ENCODE data around the gene GSTO1.

Gene GSTO1

DNA sequence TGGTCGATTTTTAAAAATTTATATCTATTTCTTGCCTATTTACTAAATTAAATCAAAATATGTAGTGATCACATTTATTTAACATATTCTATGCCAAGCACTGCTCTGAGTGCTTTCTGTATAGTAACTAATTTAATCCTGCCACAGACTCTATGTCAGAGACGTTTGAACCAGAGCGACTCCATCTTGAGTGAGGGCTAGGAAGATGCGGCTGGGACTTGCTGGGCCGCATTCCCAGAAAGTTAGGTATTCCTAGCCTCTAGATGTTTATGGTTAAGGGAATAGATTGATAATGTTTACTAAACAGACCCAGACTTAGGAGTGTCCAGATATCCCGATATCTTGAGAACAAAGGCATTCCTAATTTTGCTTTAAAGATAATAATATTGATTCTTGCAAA, 3.2 kb upstream of the GSTO1 start:
- no peak for DNase-seq (ENCODE audit: low read depth)

DNA sequence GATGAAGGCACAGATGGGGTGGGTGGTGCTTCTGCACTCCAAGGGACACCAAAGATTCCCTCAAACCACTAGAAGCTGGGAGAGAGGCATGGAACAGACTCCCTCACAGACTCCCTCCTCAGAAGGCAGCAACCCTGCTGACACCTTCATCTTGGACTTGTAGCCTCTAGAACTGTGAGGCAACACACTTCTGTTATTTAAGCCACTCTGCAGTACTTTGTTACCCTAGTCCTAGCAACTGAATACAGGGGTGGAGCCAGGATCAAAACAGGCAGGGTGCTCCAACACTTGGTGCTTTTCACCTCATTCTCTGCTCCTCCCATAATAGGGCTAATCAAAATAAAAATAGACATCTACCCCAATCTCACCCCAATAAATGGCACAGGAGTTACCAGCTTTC, 2.3 kb upstream of the GSTO1 start:
- DNase-seq (ENCODE audit: low read depth): no peak

DNA sequence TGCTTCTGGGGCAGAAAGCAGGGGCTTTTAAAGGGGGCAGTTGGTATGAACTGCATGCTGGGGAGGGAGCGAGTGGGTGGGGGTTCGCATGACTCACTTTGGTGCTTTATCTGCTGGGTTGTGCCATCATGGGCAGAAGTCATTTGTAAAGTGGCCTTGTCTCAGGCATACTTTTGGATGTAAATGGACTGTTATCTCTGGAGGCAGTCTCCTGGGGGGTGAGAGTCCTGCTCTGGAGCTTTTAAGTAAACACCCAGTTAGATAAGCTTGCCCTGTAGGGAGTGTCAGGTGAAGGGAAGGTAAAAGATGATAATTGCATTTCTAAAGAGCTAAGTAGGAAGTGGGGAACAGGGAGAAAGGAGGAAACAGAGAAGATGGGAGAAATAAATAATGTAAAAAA, 1.6 kb upstream of the GSTO1 start:
- no peak for DNase-seq (ENCODE audit: low read depth)

DNA sequence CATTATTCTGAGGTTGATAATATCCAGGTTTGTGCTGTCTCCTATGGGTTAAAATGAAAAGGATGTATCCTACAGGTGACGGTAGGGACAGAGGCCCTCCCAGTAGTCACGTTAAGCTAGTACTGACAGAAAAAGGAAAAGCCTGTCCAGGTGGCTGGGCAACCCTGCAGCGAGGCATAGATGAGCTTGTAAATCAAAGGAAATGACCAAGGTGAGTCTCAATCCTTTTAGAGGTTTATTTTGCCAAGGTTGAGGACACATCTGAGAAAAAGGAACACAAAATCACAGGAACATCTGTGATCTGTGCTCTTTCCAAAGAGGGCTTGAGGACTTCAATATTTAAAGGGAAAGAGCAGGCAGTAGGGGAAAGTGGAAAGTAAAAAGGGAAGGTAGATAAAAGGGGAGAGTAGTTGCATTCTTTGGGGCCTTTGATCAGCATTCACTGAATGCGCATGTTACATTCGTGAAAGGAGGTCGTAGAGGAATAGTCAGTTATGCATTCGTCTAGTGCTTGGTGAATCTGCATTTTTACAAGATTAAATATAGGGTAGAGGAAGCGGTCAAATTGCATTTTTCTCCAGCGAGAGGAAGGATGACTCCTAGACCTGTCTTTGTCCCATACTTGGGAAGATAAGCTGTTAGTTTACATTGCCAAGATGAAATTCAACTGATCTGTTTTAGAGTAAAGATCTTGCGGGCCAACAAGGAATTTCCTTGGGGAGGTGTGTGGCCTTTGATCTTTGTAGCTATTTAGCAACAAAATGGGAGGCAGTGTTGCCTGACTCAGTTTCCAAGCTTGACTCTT, 884 bp upstream of the GSTO1 start:
- peak; percentile 52 for DNase-seq (ENCODE audit: low read depth)

DNA sequence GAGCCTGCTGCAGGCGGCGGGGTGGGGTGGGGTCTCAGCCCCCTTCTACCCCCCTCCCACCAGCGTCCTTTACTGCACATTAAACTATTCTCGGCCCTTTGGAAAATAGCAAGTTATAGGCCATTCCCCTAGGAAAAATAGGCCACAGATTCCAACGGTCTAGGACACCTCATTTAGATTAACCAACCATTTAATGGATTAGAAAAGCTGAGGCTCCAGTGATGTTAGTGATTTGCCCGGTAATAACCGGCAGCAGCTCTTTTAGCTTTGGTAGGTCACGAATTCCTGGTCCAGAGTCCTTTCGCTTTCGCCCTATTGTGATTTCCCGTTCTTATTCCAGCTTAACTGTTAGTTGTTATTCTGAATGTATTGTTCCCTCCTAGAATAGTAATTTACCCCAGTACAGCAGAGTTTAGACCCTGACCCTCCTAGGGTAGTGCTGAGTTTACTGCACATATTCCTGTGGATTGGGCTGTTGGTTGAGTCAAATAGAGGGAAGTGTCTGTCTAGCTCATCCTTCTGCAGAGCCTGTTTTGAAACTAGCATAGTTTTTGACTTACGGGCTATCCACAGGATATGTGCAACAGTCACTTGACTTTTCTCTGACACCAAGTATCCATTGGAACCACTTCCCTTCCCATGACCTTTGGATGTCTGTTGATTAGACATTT, 754 bp downstream of the GSTO1 start:
- DNase-seq (ENCODE audit: low read depth): peak; percentile 90

DNA sequence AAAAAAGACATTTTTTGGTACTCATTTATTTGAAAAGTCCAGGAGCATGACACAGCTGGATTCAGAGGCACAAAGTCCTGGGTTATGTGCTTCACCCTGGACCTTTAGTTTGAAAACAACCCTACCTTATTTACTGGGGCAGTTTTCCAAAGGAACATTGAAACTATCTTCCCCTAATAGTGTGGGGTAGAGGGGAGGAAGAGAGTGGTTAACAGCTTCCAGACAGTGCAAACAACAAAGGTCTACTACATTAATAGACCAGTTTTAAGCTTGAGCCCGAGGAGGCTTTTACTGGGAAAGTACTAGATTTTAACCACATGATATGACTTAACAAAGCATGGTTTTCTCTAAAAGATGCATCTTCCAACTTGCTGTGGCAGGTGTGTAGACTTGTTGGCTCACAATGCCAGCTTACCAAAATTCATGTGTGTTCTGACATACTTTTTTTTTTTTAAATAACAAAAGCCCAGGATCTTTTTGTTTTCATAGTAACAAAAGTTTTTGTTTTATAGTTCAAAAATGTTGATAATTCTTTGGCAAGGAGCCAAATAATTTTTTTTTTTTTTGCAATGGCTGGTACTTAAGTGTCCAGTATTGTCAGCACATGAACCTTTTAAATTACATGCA, 1.8 kb downstream of the GSTO1 start:
- DNase-seq (ENCODE audit: low read depth): peak; percentile 23

DNA sequence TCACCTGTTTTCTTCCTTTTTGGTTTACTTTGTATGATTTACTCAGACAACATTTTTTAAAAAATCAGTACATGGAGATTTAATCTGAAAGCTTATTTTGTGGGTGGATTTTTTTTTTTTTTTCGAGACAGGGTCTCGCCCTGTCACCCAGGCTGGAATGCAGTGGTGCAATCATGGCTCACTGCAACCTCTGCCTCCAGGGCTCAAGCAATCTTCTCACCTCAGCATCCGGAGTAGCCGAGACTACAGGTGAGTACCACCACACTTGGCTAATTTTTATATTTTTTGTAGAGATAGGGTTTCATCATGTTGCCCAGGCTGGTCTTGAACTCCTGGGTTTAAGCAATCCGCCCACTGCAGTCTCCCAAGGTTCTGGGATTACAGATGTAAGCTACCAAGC, 2.5 kb downstream of the GSTO1 start:
- DNase-seq (ENCODE audit: low read depth): no peak

DNA sequence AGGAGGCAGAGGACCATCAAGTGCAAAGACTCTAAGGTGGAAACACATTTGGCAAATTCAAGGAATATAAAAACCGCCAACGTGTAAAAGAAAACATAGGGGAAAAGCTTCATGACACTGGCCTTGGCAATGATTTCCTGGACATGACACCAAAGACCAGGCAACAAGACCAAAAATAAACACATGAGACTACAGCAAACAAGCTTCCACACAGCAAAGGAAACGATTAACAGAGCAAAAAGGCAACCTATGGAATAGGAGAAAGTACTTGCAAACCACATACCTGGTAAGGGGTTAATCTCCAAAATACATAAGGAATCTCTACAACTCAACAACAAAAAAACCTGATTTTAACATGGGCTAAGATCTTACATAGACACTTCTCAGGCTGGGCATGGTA, 3.5 kb downstream of the GSTO1 start:
- DNase-seq (ENCODE audit: low read depth): no peak

DNA sequence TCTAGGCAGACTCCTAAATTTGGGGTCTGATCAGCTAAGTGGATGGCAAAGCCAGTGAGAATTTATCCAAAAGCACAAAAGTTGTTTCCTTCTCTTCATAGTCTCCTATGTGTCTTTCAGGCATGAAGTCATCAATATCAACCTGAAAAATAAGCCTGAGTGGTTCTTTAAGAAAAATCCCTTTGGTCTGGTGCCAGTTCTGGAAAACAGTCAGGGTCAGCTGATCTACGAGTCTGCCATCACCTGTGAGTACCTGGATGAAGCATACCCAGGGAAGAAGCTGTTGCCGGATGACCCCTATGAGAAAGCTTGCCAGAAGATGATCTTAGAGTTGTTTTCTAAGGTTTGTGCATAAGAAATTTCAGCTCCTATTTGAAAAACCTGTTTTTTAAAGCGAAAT, 4.8 kb downstream of the GSTO1 start:
- no peak for DNase-seq (ENCODE audit: low read depth)

DNA sequence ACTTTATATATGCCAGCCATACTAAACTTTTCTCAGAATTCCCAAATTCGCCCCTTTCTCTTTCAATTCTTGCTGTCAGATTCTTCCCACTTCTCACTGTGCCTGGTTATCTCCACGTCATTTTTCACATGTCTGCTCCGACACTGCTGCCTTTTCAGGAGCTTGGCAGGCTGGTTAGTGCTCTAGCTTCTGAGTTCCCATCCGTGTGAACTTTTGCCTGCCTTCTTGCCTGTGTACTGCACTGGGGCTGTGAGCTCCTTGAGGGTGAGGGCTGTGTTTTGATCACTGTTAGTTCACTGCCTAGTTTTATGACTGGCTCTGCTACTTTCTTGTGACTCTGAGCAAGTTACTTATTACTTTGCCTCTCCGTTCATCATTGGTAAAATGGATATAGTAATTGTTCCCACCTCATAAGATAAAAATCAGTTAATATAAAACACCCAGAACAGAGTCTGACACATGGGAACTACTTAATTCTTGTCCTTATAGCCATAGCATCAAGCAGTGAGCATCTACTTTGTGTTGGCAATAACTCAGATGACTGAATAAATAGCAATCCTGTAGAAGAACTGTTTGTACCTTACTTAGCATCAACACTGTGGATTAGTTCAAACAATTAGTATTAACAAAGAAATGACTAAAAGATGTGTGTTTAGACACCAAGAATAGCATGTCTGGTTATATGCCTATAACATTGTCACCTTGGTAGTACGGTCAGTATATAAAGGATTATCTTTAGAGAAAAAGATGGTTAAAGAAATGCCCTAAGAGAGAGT, 5.5 kb downstream of the GSTO1 start:
- DNase-seq (ENCODE audit: low read depth): peak; percentile 74

DNA sequence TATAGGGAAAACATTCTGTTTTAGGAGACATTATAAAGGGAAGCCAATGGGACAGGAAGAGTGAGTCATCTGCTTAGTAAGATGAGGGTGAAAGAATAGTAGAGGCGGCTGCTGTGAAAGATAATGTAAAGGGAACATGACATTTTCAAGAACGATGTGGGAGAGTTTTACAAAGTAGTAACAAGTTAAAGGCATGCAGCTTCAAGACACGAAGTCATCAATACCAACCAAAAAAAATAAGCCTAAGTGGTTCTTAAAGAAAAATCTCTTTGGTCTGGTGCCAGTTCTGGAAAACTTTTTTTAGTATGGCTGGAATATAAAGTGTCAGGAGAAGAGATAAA, 6.1 kb downstream of the GSTO1 start:
- DNase-seq (ENCODE audit: low read depth): peak; percentile 81

DNA sequence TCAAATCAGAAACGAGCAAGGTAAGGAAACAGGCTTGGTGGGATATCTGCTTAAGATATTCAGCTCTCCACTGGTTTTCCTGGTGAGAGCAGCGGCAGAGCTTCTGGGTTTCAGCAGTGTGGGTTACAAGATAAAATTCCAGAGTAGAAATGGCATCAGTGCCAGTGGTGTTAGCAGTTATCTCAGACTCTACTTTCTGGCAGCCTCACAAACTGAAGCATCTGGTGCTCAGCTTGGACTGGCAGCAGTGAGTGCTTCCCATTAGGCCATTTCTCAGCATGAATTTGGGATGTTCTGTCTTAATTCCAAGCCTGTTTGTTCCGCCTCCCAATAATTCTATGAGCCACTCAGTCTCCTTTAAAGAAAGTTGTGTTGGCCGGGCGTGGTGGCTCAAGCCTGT, 7.4 kb downstream of the GSTO1 start:
- no peak for DNase-seq (ENCODE audit: low read depth)

DNA sequence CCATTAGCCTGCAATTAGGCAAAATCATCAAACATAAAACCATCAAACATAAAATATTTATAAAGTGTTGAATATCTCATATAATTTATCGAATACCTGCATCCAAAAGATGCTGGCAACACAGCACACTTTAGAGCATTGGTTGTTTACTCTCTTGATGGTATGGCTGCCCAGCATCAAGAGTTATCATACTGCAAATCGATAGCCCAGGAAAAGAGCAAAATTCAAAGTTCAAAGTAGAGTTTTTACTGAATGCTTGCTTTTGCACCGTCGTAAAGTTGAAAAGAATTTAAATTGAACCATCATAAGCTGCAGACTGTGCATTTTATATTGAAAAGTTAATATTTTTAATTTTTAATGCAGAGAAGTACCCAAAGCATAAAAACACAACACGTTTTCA, 10.1 kb downstream of the GSTO1 start:
- DNase-seq (ENCODE audit: low read depth): no peak

DNA sequence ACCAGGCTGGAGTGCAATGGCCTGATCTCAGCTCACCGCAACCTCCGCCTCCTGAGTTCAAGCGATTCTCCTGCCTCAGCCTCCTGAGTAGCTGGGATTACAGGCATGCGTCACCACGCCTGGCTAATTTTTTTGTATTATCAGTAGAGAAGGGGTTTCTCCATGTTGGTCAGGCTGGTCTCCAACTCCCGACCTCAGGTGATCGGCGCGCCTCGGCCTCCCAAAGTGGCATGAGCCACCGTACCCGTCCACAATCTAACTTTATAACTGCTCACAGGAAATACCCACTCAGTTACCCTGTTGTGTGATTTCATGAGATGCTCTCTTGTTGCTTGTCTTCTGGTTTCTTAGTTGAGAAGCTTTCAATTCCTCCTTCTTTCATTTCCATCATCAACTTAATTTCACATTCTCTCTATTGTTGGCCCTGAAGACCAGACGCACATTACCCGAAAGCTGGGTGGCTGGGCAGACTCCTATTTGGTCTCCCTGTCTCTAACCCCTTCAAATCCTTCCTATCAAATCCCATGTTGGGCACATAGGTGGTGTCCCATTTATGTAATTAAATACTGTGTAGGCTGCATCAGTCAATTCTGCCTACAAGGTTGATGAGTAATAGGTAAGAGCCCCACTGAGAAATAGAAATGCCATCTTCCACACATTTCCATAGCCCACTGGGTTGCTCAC, 13.2 kb downstream of the GSTO1 start:
- DNase-seq (ENCODE audit: low read depth): no peak

DNA sequence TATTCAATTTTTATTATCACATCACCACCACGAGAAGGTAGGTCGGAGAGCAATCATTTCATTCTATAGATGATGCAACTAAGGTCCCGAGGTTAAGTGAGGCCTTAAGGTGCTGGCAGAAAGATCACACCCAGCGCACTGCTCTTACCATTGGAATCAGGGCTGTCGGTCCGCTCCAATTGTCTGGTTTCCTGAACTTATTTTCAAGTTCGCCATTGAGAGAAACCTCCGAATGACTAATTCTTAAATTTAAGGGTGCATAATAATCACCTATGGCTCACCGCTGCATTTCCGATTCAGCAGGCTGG, 13.7 kb downstream of the GSTO1 start:
- peak; percentile 33 for DNase-seq (ENCODE audit: low read depth)

DNA sequence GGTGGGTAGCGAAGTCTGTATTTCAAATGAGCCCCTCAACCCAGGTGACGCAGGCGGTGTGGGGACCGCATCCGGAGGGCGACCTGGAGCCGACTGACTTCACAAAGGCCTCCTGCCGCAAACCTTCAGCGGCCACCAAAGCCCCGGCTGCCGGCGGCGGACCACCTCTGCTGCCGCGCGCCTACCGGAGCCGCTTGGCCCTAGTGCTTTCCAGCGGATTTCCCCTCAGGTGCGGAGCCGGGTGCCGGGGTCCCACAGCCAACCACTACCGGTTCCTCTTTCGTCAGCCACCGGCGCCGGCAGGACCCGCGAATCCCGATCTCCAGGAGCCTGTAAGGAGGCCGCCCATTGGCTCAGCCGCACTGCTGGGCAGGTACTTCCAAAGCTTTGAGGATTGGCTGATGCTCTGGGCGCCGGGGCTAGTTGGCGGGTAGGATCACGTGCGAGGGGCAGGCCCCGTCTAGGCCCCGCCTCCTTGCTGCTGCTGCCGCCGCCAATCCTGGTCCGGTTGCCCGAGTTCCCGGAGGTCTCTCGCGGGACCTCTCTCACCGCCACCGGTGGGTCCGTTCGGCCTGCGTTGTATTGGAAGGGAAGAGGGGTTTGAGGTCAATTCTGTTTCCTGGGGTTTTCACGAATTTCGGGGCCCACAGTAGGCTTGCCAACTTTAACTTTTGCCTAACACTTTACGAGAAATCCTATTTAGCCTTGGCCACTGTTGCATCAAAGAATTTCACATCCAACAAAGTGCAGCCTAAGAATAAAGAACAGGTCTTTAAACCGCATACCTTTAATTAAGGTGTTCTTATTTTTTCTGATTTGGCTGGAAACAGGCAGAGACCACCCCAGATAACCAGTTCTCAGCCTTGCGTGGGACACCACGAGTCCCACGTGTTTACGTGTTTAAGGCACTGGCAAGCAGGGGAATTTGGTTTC, 14.3 kb downstream of the GSTO1 start, which contains the start of gene GSTO2:
Gene GSTO2, plus strand, starts transcription at position 472 of the 933 bp plus-strand sequence. CDS start 5,732 bp downstream, outside the sequence.
- peak; percentile 99 for DNase-seq (ENCODE audit: low read depth)

DNA sequence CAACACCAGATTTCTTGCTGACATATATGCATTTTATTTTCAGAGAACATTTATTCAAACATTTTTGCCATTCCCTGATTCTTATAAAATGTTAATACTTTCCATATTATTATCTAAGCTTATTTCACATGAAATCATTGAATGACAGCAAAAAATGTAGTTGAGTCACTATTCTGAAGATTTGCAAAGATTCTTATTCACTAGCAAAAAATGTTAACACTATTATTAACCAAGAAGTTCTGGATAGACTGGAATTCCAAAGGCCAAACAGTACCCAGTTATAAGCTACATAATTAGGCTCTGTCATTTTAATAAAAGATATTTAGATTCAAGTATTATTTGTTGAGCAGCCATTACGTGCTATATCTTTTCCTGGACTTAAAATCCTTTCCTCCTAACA, 18.6 kb downstream of the GSTO1 start:
- peak; percentile 51 for DNase-seq (ENCODE audit: low read depth)

DNA sequence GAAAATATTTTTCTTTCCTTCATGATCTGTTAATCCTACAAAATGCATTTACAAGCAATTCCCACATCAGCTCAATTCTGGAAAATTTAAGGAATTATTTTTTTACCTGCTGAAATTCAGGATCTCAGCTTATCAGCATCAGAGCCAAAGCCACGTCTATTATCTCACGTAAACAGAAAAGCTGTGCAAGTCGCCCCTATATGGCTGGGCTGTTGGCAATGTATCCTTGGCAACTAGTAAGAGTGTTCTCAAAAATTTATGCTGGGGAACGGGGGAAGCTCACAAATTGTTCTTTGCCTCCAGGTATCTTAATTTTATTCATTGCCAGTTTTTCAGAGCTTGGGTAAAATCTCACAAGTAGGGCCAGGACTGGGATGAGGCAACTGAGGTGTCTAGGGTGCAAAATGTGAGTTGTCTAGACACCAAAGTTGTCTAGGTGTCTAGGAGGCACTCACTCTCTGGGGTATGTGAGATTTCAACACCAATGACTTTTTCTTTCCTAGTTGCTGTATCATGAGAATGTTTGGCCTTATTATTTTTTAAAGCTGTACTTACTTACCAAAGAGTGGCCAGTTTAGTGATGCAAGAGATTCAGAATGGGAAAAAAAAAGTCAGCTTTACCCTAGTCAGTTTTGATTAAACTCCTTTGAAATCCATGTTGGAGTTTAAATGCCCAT, 19.3 kb downstream of the GSTO1 start:
- DNase-seq (ENCODE audit: low read depth): peak; percentile 78

DNA sequence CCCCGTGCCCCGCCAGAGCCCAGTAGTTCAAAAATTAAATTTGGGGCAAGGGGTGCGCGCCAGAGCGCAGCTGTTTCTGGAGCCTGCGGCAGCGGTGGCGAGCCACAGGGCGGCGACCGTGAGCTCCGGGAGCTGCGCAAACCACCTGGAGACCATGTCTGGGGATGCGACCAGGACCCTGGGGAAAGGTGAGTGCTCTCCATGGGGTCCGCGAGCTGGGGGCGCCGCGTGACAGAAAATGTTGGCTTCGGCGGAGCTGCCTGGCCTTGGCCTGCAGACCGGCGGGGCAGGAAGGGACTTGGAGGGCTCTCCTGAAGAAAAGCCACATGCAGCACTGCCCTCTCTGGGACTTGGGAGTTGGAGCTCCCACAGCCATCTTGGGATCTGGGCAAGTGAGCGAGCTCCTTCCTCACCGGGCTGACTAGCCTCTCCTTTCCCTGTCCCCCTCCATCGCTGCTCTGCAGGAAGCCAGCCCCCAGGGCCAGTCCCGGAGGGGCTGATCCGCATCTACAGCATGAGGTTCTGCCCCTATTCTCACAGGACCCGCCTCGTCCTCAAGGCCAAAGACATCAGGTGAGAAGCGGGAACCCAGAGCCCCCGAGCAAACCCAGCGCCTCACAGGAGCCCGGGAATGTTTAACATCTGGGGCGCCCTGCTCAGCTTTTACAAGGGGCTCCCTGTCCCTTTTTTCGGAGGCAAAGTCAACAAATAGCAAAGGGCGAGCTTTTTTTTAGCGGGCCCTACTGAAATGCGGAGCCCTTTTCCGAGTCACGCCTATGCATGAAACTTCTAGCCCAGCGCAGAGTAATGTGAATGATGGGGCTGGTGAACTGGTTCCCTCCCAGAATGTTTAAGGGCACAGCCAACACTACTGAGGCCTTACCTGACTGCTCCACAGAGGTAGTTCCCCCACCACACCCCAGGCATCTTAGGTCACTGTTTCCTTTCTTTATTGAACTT, 20.4 kb downstream of the GSTO1 start:
- no peak for DNase-seq (ENCODE audit: low read depth)

Measured in iris pigment epithelial cell (primary cell).